HCT116 (cell line): ENCODE results near the gene CELF2. TPM values are rescaled to one million over a fixed set of nuclear protein-coding genes. Genes with fewer than 3 reads are reported as not detected.

Experiments used
- ATAC-seq: fragments of 200-7000 bp; cut with Tn5 transposase; 2 replicates; pipeline ENCODE4 v1.9.1; 2020; ENCODE audit warnings: mild to moderate bottlenecking, moderate library complexity
- BruUV-seq: library from RNA; stranded (reverse); fragments of 400-500 nt; replicated peaks from 2 replicates; lab custom pipeline; 2021; lab: Mats Ljungman, UMichigan
- CTCF ChIA-PET: fragments of 300-600 bp; sonication (Branson Sonifier 250); formaldehyde crosslinking; loops from one replicate; lab custom pipeline; 2021; ENCODE audit warnings: antibody characterized with exemption; lab: Charles Lee
- POLR2A ChIA-PET: fragments of 300-600, 350-600 bp; sonication (Branson Sonifier 250); formaldehyde crosslinking; loops from one replicate; lab custom pipeline; 2021; ENCODE audit warnings: antibody characterized with exemption; lab: Charles Lee
- RAD21 ChIA-PET, 2 experiments: fragments of 300-600 bp; sonication (Branson Sonifier 250); formaldehyde crosslinking; loops; one replicate each; lab custom pipeline; 2023; ENCODE audit warnings: low total read pairs in 2 of 2; ENCODE audit not compliant: uncharacterized antibody in 2 of 2, unreplicated experiment in 2 of 2, low non-redundant PET in 1 of 2; lab: Charles Lee
- DNase-seq: peaks from one replicate; pipeline ENCODE4 v3.0.0-alpha.2; 2010; ENCODE audit warnings: low read depth, low spot score
- H2AFZ ChIP-seq: fragments of 200-600 bp; shearing (Covaris generic), sonication (generic); 2 replicates; pipeline ENCODE4 v1.6.1; 2017; ENCODE audit warnings: low read depth, mixed run types, mixed read lengths, antibody characterized with exemption, low read length; ENCODE audit not compliant: poor library complexity, severe bottlenecking
- H3K27ac ChIP-seq: 2 replicates; pipeline ENCODE4 v1.5.1; 2012; ENCODE audit warnings: low read depth, low read length
- H3K27me3 ChIP-seq: fragments of 200-600 bp; sonication (generic); 2 replicates; pipeline ENCODE4 v1.6.1; 2016; ENCODE audit warnings: mixed run types, low read length, mixed read lengths; ENCODE audit not compliant: insufficient read depth
- H3K36me3 ChIP-seq, 2 experiments: fragments of 200-500 bp in 1 of 2; fragments of 200-600 bp in 1 of 2; sonication (Bioruptor generic) in 1 of 2; sonication (generic) in 1 of 2; 2 replicates each; pipeline versions ENCODE4 v1.5.1 to v1.6.1; 2014 to 2016; ENCODE audit warnings: low read length in 2 of 2, inconsistent platforms in 1 of 2, mixed read lengths in 1 of 2, mixed run types in 1 of 2; ENCODE audit not compliant: insufficient read depth in 2 of 2, control insufficient read depth in 1 of 2
- H3K4me1 ChIP-seq, 2 experiments: fragments of 200-600 bp in 1 of 2; sonication (generic) in 1 of 2; 2 replicates each; pipeline versions ENCODE4 v1.5.1 to v1.6.1; 2012 to 2017; ENCODE audit warnings: low read length in 2 of 2, inconsistent platforms in 1 of 2, mild to moderate bottlenecking in 1 of 2, mixed read lengths in 1 of 2, mixed run types in 1 of 2, moderate library complexity in 1 of 2; ENCODE audit not compliant: insufficient read depth in 2 of 2, control insufficient read depth in 1 of 2
- H3K4me2 ChIP-seq: fragments of 200-600 bp; sonication (generic); 2 replicates; pipeline ENCODE4 v1.6.1; 2017; ENCODE audit warnings: mixed run types, low read length, mixed read lengths
- H3K4me3 ChIP-seq, 2 experiments: fragments of 200-600 bp in 1 of 2; sonication (generic) in 1 of 2; replicated peaks in 1 of 2; 2 replicates each; pipeline ENCODE4 v1.5.1; 2011 to 2016; ENCODE audit warnings: low read length in 2 of 2, control low read depth in 1 of 2, low read depth in 1 of 2, mild to moderate bottlenecking in 1 of 2, mixed read lengths in 1 of 2, mixed run types in 1 of 2
- H3K79me2 ChIP-seq: fragments of 200-600 bp; sonication (generic); 2 replicates; pipeline ENCODE4 v1.6.1; 2017; ENCODE audit warnings: mild to moderate bottlenecking, mixed run types, low read length, moderate library complexity, mixed read lengths; ENCODE audit not compliant: insufficient read depth
- H3K9ac ChIP-seq: fragments of 200-600 bp; sonication (generic); 2 replicates; pipeline ENCODE4 v1.6.1; 2016; ENCODE audit warnings: low read length, mixed read lengths
- H3K9me2 ChIP-seq: fragments of 200-600 bp; sonication (generic), shearing (Covaris generic); 2 replicates; pipeline ENCODE4 v1.6.1; 2017; ENCODE audit warnings: mixed run types, mild to moderate bottlenecking, moderate library complexity; ENCODE audit not compliant: insufficient read depth
- H3K9me3 ChIP-seq, 2 experiments: fragments of 200-500 bp in 1 of 2; fragments of 200-600 bp in 1 of 2; sonication (Bioruptor generic) in 1 of 2; sonication (generic) in 1 of 2; 2 replicates each; pipeline ENCODE4 v1.6.1; 2014 to 2017; ENCODE audit warnings: low read length in 2 of 2, mixed read lengths in 2 of 2, inconsistent platforms in 1 of 2, low read depth in 1 of 2, mild to moderate bottlenecking in 1 of 2, mixed run types in 1 of 2, moderate library complexity in 1 of 2; ENCODE audit not compliant: control insufficient read depth in 1 of 2, insufficient read depth in 1 of 2
- H4K20me1 ChIP-seq: fragments of 200-600 bp; sonication (generic), shearing (Covaris generic); 2 replicates; pipeline ENCODE4 v1.6.1; 2017; ENCODE audit warnings: mixed run types, mild to moderate bottlenecking, moderate library complexity; ENCODE audit not compliant: insufficient read depth
- CBX3 ChIP-seq: IDR thresholded peaks from 2 replicates; pipeline ENCODE4 v1.6.1; 2012; ENCODE audit warnings: low read depth
- CEBPB ChIP-seq: IDR thresholded peaks from 2 replicates; pipeline ENCODE4 v1.6.1; 2012; ENCODE audit warnings: low read depth
- CTCF ChIP-seq, 3 experiments: fragments of 200-600 bp in 1 of 3; sonication (generic) in 1 of 3; IDR thresholded peaks in 2 of 3; conservative IDR thresholded peaks in 1 of 3; 2 replicates each; pipeline ENCODE4 v1.5.1; 2012 to 2017; ENCODE audit warnings: low read depth in 2 of 3, low read length in 2 of 3, antibody characterized with exemption in 1 of 3, borderline replicate concordance in 1 of 3, control low read depth in 1 of 3, mild to moderate bottlenecking in 1 of 3, mixed read lengths in 1 of 3, mixed run types in 1 of 3, moderate library complexity in 1 of 3; ENCODE audit not compliant: insufficient read depth in 1 of 3
- FOSL1 ChIP-seq: IDR thresholded peaks from 2 replicates; pipeline ENCODE4 v1.6.1; 2012; ENCODE audit warnings: low read depth
- POLR2AphosphoS5 ChIP-seq: IDR thresholded peaks from 2 replicates; pipeline ENCODE4 v1.6.1; 2011; ENCODE audit warnings: mild to moderate bottlenecking, low read depth, low read length, moderate library complexity
- RAD21 ChIP-seq: IDR thresholded peaks from 2 replicates; pipeline ENCODE4 v1.6.1; 2012; ENCODE audit warnings: low read depth, mild to moderate bottlenecking
- SIN3A ChIP-seq: IDR thresholded peaks from 2 replicates; pipeline ENCODE4 v1.6.1; 2012; ENCODE audit warnings: low read depth
- SP1 ChIP-seq: IDR thresholded peaks from 2 replicates; pipeline ENCODE4 v1.6.1; 2012; ENCODE audit warnings: low read depth
- SRF ChIP-seq: IDR thresholded peaks from 2 replicates; pipeline ENCODE4 v1.6.1; 2012; ENCODE audit warnings: low read depth
- TCF7L2 ChIP-seq: IDR thresholded peaks from 2 replicates; pipeline ENCODE4 v1.7.0; 2011; ENCODE audit warnings: borderline replicate concordance, inconsistent platforms; ENCODE audit not compliant: insufficient read depth, insufficient read length; ENCODE audit errors: extremely low read depth
- YY1 ChIP-seq: IDR thresholded peaks from 2 replicates; pipeline ENCODE4 v1.6.1; 2011; ENCODE audit warnings: low read length, low read depth, moderate library complexity, mild to moderate bottlenecking; ENCODE audit not compliant: insufficient replicate concordance; ENCODE audit errors: extremely low read depth
- ZFX ChIP-seq: fragments of 450-650 bp; IDR thresholded peaks from 2 replicates; pipeline ENCODE4 v1.6.1; 2017
- ZNF274 ChIP-seq: fragments of 200-500 bp; sonication (Bioruptor generic); IDR thresholded peaks from 2 replicates; pipeline ENCODE4 v1.6.1; 2014; ENCODE audit warnings: mild to moderate bottlenecking, low read depth, low read length, inconsistent platforms
- intact Hi-C: fragments of 100-400 bp; cut with micrococcal nuclease; formaldehyde crosslinking; loops from 2 replicates; pipeline ENCODE4 v1.10.0; 2022
- total RNA-seq: library from RNA; stranded (reverse); gene quantifications from one replicate; pipeline ENCODE4 v1.2.1, GENCODE V29; 2021; ENCODE audit not compliant: unreplicated experiment
- TF ChIP-seq, protein P1 (sequence below): IDR thresholded peaks from 2 replicates; pipeline ENCODE4 v1.6.1; 2012
- TF ChIP-seq, protein P2 (sequence below): IDR thresholded peaks from 2 replicates; pipeline ENCODE4 v1.6.1; 2012; ENCODE audit warnings: low read depth
- TF ChIP-seq, protein P3 (sequence below): IDR thresholded peaks from 2 replicates; pipeline ENCODE4 v1.6.1; 2011; ENCODE audit warnings: mild to moderate bottlenecking, low read length, moderate library complexity; ENCODE audit not compliant: insufficient replicate concordance; ENCODE audit errors: extremely low read depth
- TF ChIP-seq, protein P4 (sequence below): IDR thresholded peaks from 2 replicates; pipeline ENCODE4 v1.6.1; 2012

Gene CELF2
- total RNA-seq, 1 experiment from 2014 or later = 0.66 TPM

DNA sequence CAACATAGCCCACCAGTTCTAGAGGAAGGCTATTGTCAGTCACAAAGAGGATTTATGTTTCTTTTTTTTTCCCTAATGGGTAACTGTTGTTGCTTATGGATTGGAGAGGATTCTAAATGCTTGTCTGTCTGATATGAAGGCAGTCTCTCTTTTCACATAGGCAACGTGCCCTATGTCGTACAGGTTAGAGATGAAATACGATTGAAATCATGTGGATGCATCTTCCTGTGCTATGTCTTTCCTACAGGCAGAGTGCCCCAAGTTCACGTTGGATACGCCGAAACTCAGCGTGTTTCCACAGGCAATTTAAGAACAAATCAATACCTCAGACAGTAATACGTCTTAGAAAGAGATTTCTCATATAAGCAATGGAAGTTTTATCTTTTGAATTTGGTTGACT lies 93.8 kb downstream of the CELF2 start:
- TF ChIP-seq CEBPB = no peak
- TF ChIP-seq ZNF274 = no peak
- TF ChIP-seq TCF7L2 = no peak
- no peak for TF ChIP-seq SRF
- TF ChIP-seq SP1 = no peak
- TF ChIP-seq, protein P1, sequence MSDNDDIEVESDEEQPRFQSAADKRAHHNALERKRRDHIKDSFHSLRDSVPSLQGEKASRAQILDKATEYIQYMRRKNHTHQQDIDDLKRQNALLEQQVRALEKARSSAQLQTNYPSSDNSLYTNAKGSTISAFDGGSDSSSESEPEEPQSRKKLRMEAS = no peak
- TF ChIP-seq, protein P2, sequence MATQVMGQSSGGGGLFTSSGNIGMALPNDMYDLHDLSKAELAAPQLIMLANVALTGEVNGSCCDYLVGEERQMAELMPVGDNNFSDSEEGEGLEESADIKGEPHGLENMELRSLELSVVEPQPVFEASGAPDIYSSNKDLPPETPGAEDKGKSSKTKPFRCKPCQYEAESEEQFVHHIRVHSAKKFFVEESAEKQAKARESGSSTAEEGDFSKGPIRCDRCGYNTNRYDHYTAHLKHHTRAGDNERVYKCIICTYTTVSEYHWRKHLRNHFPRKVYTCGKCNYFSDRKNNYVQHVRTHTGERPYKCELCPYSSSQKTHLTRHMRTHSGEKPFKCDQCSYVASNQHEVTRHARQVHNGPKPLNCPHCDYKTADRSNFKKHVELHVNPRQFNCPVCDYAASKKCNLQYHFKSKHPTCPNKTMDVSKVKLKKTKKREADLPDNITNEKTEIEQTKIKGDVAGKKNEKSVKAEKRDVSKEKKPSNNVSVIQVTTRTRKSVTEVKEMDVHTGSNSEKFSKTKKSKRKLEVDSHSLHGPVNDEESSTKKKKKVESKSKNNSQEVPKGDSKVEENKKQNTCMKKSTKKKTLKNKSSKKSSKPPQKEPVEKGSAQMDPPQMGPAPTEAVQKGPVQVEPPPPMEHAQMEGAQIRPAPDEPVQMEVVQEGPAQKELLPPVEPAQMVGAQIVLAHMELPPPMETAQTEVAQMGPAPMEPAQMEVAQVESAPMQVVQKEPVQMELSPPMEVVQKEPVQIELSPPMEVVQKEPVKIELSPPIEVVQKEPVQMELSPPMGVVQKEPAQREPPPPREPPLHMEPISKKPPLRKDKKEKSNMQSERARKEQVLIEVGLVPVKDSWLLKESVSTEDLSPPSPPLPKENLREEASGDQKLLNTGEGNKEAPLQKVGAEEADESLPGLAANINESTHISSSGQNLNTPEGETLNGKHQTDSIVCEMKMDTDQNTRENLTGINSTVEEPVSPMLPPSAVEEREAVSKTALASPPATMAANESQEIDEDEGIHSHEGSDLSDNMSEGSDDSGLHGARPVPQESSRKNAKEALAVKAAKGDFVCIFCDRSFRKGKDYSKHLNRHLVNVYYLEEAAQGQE = no peak
- no peak for TF ChIP-seq POLR2AphosphoS5
- no peak for TF ChIP-seq CBX3
- TF ChIP-seq FOSL1 = no peak
- TF ChIP-seq SIN3A = no peak
- TF ChIP-seq, protein P3, sequence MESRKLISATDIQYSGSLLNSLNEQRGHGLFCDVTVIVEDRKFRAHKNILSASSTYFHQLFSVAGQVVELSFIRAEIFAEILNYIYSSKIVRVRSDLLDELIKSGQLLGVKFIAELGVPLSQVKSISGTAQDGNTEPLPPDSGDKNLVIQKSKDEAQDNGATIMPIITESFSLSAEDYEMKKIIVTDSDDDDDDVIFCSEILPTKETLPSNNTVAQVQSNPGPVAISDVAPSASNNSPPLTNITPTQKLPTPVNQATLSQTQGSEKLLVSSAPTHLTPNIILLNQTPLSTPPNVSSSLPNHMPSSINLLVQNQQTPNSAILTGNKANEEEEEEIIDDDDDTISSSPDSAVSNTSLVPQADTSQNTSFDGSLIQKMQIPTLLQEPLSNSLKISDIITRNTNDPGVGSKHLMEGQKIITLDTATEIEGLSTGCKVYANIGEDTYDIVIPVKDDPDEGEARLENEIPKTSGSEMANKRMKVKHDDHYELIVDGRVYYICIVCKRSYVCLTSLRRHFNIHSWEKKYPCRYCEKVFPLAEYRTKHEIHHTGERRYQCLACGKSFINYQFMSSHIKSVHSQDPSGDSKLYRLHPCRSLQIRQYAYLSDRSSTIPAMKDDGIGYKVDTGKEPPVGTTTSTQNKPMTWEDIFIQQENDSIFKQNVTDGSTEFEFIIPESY = no peak
- no peak for TF ChIP-seq YY1
- TF ChIP-seq, protein P4, sequence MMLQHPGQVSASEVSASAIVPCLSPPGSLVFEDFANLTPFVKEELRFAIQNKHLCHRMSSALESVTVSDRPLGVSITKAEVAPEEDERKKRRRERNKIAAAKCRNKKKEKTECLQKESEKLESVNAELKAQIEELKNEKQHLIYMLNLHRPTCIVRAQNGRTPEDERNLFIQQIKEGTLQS = no peak
- no peak for TF ChIP-seq RAD21
- no peak for TF ChIP-seq CTCF (IDR thresholded peaks at IDR 0.05 in 2 of 3, conservative IDR thresholded peaks at IDR 0.05 in 1 of 3; ENCODE audit: borderline replicate concordance in 1 of 3, insufficient read depth in 1 of 3, low read depth in 2 of 3, low read length in 2 of 3)
- no peak for TF ChIP-seq ZFX
- ChIA-PET RAD21 (no interaction called here), CTCF (no interaction called here), POLR2A (no interaction called here)
- no peak overlapping the region for H3K4me3 ChIP-seq
- H3K27me3 ChIP-seq = no peaks in the 10 kb centered on the region
- H3K79me2 ChIP-seq = no peaks in the 10 kb centered on the region
- ATAC-seq (no peak), DNase-seq (no peak)
- H4K20me1 ChIP-seq = no peaks in the 10 kb centered on the region
- intact Hi-C loops = no loop called here
- no peak overlapping the region for H3K4me2 ChIP-seq
- H3K27ac ChIP-seq = no peak overlapping the region
- H3K9me2 ChIP-seq = no peaks in the 10 kb centered on the region
- H3K9me3 ChIP-seq = no peaks in the 10 kb centered on the region
- no TSS peak for BruUV-seq
- no peak overlapping the region for H3K9ac ChIP-seq
- H3K36me3 ChIP-seq = no peaks in the 10 kb centered on the region
- H2AFZ ChIP-seq = no peak overlapping the region
- H3K4me1 ChIP-seq = no peaks in the 10 kb centered on the region
